Cerebellar cortex (tissue), 1 donor: Measurements from ENCODE around the gene BEND5.
A peak's percentile ranks its signal among the peaks of the same experiment; 100 is the strongest.

Experiments used
- DNase-seq: peaks from one replicate; pipeline ENCODE4 v3.0.0-alpha.2; 2015; ENCODE audit warnings: low spot score

Gene BEND5

GRCh38 chr1:48720929-48721328 is 55.8 kb downstream of the BEND5 start:
- no peak for DNase-seq

DNA sequence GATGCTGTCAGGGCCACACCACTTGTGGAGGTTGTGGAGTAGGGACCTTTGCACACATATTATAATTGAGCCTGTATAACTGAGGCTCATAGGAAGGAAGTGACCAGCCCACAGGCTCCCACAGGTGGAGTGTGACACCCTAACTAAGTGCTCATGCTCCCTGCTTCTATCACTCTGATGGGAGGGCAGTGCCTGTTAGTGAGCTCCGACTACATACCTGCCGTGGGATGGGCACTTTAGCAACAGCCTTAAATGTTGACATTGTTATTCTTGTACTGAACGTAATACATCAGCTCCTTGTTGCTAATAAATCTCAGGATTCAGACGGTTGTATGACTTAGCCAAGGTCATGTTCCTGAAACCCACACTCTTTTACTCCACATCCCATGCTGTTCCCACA is 58.0 kb downstream of the BEND5 start:
- no peak for DNase-seq

DNA sequence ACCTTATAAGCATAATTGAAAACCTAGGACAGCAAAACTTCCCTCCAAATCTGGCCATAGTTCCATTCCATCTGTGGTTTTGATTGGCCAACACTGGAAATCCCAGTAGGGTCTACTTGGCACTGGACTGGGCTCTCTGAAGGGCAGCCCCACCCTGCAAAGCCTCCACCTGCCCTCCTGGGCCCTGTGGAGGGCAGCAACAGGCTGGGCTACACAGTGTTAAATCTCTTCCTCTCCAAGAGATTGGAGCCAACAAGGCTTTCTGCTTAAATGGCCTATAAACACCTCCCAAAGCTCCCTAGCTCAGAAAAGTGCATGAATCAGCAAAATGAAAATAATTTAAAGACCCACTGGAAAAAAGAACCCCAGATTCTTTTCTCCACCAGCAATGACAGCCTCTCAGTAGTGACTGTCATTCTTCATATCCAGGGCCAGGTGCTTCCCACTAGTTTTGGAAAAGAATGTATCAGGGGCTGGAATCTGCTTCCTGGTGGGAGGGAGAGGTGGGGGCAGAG is 58.5 kb downstream of the BEND5 start:
- no peak for DNase-seq

GRCh38 chr1:48717082-48717481 is 59.6 kb downstream of the BEND5 start:
- DNase-seq: no peak

GRCh38 chr1:48715921-48716320 is 60.8 kb downstream of the BEND5 start:
- no peak for DNase-seq

- DNase-seq: no peak
These were observed 65.8 kb downstream of the BEND5 start for GRCh38 chr1:48710915-48711314.

GRCh38 chr1:48710318-48710717 is 66.4 kb downstream of the BEND5 start:
- DNase-seq: no peak

DNA sequence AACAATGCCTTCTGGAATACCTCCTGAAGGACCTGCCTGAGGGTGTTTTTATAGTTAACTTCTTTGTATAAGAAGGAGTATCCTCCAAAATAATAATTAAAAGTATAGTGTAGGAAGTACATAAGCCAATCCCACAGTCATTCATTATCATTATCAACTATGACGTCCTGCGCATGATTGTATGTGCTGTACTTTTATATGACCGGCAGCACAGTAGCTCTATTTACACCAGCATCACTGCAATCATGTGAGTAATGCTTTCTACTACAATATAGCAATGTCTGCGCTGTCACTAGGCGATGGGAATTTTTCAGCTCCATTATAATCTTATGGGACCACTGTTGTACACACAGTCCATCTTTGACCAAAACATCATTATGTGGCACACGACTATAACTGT is 72.0 kb downstream of the BEND5 start:
- DNase-seq: no peak

DNA sequence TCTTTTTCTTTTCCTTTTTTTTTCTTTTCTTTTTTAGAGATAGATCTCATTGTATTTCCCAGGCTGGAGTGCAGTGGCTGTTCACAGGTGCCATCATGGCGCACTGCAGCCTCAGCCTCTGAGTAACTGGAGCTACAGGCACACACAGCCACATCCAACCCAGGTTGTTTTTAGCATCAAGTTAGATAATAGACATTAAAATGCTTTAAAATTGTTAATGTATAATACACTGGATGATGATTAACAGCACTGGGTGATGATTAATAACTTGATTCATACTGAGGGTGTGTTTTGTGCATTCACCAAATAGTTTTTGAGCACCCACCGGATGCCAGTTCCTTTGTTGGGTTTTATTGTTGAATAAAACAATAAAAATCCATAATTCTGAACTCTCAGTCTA is 75.2 kb downstream of the BEND5 start:
- no peak for DNase-seq

DNA sequence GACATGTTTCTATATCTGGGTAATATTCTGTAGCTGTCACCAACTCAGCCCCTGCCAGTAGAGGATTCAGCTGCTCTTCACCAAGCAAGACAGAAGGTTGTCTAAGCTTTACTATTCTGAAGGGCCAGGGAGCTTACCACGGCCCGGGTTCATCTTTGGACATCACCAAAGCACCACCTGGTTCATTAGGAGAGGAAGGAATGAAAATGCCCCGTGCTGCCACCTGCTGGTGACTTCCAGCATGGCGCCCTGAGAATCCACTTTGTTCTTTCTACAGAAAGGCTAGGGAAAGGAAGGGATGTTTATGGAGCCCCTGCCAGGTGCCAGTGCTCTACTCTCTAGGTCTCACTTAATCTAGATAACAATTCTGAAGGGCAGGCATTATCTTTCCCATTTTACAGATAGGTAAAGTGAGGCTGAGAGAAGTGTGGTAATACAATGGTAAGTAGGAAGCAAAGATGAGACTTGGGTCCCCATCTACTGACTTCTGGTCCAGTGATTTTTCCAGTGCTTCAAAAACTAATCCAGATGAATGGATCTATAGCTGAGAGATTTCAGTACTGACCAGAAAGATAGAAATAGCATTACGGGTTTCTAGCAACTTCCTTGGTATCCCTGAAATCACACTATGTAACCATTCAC is 79.5 kb downstream of the BEND5 start:
- DNase-seq: peak; percentile 29

DNA sequence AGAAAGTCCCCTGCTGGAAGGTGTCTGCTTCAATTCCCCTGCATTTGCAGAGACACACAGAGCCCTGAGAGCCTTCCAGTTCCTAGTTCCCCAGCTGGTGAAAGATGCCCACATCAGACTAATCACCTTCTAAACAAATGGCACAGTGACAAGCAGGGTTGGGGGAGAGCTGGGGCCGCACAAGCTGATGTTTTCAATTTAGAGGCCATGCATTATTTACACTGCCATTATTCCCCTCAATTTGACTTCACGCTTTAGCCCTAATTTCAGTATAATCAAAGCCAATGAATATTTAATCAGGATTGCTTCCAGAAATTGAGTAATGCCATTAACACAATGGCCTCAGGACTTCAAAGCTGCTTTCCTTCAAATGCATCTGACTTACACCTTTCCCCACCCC is 81.5 kb downstream of the BEND5 start:
- DNase-seq: no peak

DNA sequence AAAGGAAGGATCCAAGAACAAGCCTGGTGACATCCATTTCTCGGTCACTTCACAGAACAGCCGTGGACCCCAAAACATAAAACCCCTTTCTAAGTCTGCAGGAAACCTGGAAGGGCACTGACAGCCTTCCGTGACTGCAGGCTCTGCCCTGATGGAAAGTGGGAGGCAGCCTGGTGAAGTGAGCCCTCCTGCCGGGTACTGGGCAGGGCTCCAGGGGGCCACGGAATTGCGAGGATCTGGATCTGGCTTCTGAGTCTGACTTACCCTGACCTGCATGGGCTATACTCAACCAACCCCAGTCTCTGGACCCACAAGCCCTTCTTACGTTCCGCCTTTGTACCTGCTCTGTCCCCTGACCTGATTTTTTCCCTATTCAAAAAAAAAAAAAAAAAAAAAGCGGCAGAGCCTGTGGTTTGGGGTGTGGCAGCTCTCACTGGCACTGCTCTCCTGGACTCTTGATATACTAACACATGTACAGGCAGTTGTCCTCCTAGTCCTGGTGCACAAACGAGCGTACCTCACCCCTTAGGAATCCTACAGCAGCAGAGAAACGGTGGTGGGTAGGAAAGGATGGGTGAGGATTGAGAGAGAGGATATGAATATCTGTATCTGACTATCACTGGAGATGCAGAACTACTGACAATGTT is 82.9 kb downstream of the BEND5 start:
- no peak for DNase-seq

GRCh38 chr1:48693180-48693579 is 83.5 kb downstream of the BEND5 start:
- DNase-seq: no peak

DNA sequence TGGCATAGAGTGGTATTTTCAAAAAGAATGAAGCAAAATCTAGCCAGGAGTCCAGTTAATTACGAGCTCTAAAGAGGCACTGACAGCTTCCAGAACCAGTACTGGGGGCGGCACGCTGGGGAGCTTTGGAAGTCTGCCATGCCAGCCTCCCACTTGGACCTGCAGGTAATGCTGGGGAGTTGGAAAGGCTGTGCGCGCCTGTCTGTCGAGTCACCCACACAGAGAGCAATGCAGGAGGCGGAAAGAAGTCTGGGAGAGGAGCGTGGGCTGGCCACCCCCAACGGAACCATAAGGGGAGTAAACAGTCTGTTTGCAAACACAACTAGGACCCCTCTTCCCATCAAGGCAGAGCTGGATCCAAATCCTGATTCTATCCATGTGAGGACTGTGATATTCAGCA is 84.5 kb downstream of the BEND5 start:
- no peak for DNase-seq

DNA sequence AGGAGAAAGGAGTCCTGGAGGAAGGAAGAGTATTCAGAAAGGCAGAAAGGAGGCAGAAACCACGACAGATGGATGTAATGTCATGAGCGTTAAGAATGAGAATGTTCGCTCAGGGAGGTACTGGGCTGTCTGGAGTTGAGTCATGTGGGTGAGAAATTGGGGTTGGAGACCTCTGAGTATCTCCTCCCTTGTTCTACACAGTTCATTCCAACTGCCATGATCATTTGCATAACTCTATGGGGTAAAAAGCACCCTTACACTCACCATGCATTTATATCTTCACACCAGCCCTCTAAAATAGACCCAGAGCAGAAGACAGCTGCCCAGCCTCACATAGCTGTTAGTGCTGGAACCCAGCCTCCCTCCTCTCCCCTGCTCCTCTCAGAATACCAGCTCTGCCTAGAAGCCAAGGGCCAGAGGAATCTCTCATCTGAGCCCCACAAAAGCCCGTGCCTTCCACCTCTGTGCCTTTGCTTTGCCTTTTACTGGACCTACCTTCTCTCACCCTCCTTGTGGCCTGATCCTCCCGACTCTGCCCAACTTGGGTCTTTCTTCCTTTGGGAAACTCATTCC is 85.2 kb downstream of the BEND5 start:
- DNase-seq: no peak

DNA sequence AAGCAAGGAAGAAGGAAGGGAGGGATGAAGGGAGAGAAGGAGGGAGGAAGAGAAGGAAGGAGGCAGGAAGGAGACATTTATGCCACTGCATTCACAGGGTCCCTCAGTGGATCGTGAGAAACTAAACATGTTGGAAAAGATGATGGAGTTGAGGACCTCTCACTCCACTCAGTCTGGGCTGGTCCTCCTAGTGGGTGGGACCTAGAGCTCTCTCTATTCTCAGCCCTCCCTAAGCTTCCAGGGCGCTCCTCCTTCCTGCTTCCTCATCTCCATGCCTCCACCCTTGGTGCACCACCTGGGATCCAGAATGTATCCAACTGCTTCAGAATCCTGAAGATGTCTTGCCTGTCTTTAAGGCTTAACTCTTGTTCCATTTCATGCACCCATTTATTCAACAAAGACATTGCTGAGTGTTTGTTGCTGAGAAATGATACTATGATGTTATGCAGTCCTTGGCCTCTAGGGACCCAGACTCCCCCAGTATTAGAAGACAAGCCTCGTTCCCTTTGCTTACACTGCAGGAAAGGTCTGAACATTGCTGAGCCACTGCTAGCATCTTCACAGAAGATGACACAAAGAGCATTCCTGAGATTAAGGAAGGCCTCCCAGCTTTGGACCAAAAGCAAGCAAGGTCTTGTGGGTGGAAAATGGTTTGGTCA is 88.5 kb downstream of the BEND5 start:
- DNase-seq: no peak

GRCh38 chr1:48687282-48688045 is 89.2 kb downstream of the BEND5 start:
- no peak for DNase-seq

DNA sequence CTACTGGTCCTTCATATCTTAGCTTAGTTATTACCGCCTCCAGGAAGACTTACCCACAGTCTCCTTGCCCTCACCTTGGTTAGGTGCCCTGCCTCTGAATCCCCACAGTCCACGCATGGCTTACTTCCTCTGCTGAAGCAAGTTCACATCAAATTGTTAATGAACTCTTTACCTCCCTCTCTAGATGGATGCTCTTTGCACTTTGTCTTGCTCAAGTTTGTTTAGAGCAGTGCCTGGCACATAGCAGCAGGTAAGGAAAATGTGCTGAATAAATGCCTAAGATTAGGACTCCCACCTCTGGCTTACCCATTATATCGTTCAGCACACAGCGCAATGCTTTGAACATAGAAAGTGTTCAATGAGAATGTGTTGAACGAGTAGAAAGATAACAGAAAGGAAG is 90.5 kb downstream of the BEND5 start:
- DNase-seq: no peak

DNA sequence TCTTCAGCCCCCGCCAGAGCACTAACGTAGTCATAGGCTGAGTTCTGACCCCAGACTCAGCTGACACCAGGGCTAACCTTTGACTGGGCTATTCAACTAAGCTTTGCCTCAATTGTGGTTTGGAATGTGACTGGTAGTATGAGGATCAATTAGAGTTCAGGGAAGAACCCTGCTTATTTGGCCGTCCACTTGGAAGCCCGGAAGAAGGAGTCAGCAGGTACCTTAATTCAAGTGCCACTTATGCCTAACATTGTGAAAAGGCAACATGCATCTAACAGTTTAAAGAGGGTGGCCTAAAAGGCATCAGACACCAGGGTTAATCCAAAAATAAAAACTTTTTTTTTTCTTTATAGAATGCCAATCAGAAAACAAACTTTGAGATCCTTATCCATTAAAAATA is 92.3 kb downstream of the BEND5 start:
- DNase-seq: no peak

DNA sequence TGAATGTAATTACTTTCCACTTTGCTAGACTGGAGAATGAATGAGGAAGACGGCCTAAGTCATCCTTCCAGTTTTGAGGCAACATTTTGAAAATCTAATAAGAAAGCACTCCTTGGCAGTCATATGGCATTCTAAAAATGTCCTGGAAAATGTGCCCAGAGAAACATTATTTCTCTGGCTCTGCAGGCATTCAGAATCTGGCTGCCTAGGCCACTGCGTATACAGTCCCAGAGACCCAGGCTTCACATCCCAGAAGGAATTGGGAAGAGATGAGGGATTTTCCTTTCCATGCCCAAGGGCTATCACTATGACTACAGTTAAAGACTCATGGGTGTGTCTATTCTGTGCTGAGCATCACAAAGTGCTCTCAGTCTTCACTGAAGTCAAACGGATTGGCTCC is 92.9 kb downstream of the BEND5 start:
- no peak for DNase-seq

- no peak for DNase-seq
These were observed 95.0 kb downstream of the BEND5 start for GRCh38 chr1:48681476-48682305.
